TTC549 (cell line): ENCODE results near the gene SALL2.
A peak's percentile ranks its signal among the peaks of the same experiment; 100 is the strongest.

Experiments
- FAIRE-seq: peaks from 2 replicates; lab custom pipeline; 2012; peaks lifted over from hg19 to GRCh38; lab: Jason Lieb, UNC

Gene SALL2

DNA sequence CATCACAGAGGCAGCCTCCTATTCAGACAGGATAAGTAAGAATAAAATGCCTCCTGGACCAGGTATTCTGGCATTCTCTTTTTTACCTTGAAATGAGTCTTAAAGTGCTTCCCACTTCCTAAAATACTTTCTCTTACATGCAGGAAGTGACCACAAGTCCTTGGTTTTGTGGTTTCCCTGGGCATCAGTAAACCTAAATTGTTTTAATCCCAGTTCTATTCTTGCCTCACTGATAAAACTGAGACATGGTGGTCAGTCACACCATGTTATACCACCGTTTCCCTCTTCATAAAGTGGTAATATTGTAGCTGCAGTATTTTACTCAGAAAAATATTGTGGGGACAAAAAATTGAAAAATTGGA lies 1.2 kb upstream of the SALL2 start:
- no peak for FAIRE-seq

DNA sequence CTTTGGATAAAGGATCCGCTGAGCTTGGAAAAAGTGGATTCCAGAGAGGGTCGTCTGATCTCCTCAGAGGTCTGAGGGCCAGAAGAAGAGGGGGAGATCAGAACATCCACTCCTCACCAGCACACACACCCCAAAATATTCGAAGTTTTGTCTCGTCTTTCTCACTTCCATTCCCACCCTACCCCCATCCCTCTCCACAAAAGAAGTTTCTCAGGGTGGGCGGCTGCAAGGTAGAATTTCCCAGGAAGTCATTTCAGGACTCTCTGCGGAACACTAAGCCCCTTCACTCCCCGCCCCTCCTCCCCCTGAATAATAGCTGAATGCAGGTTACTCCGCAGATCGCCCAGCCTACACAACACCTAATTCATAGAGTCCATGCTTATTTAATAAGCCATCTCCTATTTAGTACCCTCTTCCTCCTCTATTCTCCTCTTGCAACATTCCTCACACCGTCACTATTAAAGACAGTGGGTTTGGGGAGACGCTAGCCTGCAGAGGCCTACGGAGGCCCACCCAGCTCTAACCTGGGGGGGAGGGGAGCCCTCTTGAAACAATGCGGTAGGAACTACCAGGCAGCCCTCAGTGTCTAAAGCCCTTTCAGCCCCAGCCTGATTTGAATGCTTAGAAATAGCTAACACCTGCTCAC lies 649 bp upstream of the SALL2 start:
- FAIRE-seq, result no peak

DNA sequence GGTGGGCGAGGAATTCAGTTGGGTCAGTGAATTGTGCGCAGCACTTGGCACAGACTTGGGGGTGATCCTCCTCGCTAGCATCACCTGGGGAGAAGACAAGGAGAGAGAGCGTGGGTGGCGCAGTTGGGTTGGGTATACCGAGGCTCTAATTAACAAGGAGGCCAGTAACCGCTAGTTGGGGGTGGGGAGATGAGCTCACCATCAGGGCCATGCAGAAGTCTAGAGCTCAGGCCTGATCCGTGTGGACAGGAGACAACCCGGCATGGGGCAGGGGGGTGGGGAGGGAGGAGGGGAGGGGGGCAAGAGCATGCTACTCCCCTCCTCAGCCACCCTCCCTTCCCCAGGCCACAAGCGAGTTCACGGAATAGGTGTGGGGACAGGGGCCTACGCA lies 580 bp downstream of the SALL2 start:
- FAIRE-seq, result no peak

DNA sequence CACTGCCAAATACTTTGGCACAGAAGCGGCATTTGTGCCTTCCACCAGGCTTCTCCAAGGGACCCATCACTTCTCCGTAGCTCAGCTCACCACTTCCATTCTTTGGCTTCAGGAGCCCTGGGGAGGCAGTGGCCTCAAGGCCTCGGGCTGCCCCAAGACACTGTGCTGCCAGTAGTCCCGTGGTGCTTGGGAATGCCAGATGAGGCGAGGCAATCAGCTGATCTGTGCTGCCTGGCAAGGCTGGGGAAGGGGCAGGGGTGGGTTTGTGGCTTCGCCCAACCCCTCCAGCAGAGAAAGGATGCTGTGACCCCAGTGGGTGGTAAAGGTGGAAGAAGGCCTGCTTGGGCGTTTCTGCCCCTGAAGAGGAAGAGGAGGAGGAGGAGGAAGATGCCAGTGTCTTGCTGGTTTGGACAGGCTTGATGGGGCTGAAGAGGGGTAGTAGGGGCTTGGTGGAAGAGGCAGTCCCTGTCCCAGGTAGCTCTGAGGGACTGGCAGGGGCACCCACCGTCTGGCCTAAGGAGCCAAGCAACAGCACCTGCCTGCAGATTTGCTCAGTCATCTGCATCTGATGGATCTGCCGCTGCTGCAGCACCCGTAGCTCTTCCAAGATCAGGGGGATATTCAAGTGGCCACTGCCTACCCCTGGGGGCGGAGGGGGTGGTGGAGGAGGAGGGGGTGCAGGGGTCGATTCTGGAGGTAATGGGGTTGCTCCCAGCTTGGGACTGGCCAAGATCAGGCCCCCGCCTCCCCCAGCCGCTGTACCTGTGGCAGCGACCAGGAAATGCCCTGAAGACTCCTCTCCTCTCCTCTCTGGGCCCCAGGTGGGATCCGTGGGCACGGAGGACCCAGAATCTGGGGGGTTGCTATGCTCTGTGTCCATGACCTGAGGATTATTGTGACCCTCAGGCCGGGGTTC lies 1.3 kb downstream of the SALL2 start:
- FAIRE-seq, result no peak

DNA sequence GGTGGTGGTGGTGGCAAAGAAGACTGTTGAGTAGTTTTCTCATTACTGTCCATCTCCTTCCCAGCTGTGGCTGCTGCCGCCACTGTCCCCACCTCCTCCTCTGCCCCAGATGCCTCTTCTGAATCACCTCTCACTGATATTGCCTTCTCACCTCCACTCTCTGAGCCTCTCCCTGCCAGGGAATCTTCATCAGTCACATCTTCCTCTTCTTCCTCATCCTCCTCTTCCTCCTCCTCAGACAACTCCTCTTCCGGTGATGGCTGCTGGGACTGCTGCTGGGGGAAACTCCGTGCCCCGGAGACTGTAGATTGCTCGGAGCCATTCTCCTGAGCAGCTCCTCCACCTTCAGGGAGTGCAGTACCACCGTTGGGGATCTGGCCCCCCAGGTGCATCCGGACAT lies 2.9 kb downstream of the SALL2 start:
- no peak for FAIRE-seq

DNA sequence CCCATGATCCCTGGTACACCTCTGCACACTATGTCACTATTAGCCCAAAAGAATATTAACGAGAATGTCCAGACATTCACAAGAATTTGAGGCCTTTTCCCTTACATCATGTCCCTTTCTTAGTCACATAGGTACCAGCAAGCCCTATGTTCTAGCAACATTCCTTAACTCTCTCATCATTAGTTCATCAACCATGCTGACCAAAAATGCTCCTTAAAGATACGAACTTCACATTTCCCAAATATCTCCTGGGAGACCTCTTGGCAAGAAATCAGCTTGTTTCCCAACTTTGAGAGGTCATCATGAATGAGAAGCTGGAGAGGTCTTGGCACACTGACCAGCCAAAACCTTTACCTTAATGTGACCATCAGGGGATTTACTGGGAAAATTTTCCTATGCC lies 4.6 kb downstream of the SALL2 start:
- no peak for FAIRE-seq

DNA sequence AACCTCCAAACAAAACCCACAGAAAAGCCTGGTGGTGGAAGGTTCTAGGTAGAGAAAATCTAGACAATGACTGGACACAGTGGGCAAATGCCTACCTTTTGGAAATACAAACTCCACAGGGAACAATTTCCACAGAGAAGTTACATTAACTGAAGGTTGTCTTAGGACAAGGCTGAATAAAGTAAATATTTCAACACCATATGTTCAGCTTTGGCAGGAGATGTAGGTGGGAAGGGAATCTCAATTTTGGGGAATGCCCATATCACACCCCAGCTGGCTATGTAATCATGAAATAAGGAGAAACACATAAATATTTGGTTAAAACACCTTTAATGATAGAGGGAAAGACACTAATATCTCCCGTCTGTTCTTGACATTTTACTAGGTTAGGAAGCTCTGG lies 5.4 kb downstream of the SALL2 start:
- FAIRE-seq, result no peak

DNA sequence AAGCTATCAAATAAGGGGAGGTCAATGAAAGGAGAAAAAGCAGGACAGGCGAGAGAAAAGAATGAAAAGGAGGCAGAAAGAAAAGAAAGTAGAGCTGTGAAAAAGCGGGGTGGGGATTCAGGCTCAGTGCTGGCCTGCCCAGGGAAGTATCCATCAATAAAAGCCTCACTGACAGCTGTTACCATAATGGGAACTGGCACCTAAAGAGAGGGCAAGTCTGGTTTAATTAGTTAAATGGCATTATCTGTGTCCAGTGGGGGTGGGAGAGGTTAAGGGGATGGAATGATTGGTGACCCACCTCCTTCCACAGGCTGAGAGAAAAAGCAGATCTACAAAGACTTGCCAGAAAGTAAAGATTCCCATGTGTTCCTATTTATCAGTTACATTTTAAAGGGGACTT lies 7.4 kb downstream of the SALL2 start:
- FAIRE-seq, result no peak

DNA sequence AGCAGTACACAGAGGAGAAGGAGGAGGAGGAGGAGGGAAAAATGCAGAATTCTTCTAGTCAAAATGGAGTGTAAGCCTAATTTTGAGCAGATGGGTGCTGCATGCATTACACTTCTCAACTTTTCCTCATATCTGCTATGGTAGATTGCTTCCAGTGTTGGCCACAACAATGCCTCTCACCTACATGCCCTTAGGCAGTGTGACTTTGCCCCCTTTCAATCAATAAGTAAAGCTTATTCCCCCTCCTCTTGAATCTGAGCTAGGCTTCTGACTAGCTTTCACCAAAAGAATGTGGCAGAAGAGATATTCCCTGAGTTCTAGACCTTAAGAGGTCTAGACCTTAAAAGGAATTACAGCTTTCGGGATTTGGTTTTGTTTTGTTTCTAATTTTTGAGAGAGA lies 11.8 kb downstream of the SALL2 start:
- no peak for FAIRE-seq

DNA sequence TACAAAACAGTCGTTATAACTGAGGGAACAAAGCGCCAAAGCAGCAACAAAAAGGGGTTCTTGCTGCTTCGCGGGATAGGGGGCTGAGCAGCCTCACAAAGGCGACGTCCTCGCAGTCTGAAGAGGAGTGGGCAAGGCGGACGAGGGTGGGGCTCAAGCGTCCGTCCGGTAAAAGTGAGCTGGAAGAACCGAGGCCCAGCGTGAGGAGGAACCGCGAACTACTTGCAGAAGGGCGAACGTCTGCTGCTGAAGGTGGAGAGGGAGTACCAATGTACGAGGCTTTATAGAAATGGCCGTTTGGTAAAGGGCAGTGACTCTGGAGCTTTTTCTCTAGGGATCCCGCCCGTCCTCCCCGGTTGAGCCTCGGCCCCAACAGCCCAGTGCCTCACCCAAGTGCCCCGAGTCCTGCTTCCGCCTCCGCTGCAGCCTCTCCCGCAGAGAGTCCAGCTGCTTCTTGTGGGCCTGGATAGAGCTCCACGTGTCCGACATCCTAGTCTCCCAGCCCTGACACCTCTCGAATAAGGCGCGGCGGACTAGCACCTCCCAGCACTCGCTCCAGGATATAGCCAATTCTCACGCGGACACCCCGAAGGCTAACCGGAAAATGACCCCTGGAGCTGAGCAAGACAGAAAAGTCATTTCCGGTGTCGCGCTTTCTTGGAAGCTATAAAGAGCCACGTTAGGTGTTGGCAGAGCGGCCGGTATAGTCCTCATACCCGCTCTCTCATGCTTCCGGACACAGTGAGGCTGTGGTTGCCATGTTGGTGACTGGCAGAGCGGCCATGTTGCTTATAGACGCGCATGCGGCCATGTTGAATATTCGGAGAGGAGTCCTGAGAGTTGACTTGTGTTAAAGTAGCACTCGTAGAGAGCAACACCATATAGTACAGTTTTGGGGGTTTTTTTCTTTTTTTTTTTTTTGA lies 15.2 kb downstream of the SALL2 start, which contains the start of gene METTL3:
TSS of gene METTL3 (minus strand) at position 606 of the 923 bp plus-strand sequence. CDS start at position 489, 117 bp downstream.
- peak; percentile 87 for FAIRE-seq

DNA sequence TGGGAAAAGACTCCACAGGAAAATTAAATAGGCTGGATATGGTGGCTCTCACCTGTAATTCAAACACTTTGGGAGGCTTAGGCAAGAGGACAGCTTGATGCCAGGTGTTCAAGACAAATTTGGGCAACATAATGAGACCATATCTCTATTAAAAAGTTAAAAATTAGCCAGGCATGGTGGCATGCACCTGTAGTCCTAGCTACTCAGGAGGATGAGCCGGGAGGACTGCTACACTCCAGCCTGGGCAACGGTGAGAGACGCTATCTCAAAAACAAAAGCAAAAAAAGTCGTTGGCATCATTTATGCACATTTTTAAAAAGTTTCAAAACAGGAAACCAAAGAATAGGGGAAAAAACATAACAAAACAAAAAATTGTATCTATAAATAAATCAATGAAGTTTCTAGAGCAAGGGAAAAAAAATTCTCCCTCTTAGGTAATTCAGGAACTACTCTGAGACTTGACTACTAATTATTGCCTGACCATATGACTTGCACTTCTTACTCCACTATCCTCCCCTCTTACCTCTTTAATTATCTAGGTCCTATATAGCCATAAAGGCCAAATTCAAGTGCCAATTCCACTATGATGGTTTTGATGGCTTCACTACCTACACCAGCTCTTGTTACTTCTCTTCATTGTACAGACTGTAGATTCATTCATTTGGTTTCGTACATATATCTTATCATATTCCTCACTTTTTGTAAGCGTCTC lies 16.6 kb downstream of the SALL2 start:
- no peak for FAIRE-seq

DNA sequence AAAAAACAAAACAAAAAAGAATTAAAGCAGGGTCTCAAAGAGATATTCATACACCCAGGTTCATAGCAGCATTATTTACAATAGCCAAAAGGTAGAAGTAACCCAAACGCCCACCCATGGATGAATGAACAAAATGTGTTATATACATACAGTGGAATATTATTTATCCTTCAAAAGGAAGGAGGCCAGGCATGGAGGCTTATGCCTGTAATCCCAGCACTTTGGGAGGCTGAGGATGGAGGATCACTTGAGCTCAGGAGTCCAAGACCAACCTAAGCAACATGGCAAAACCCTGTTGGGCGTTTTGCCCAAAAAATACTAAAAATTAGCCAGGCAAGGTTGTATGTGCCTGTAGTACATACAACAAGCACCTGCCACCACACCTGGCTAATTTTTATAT lies 19.6 kb downstream of the SALL2 start:
- FAIRE-seq, result no peak

DNA sequence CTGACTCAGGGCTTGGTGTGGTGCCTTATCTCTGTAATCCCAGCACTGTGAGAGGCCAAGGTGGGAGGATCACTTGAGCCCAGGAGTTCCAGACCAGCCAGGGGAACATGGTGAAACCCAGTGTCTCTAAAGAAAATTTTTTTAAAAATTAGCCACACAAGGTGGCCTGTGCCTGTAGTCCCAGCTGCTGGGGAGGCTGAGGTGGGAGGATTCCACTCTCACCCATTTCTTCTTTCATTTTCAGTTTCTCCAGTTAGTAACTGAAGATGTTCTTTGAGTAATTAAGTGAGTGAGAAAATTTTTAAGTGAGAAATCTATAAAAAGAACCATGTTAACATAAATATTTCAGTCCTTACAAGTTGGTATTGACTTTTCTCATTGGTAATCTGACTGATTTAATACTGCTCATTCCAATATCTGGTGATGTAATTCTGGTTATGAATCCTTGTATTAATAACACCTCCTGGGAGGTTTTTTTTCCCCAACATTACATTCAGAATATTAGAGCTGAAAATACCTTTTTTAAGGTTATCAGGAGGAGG lies 21.1 kb downstream of the SALL2 start:
- no peak for FAIRE-seq

DNA sequence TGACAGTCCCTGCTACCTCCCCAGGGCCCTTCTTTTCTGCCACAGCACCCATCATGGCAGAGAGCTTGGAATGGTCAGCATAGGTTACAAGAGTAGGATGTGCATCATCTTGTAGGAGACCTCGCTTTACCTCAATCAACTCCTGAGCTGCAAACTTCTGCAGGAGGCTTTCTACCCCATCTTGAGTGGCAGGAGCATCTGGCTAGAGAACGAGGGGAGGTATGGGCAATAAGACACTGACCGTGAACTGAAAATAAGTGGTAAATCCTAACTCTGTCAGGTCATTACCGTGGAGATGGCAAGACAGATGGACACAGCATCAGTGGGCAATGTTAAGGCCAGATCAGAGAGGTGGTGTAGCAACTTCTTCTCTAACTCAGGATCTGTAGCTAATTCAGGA lies 22.8 kb downstream of the SALL2 start:
- FAIRE-seq, result no peak

DNA sequence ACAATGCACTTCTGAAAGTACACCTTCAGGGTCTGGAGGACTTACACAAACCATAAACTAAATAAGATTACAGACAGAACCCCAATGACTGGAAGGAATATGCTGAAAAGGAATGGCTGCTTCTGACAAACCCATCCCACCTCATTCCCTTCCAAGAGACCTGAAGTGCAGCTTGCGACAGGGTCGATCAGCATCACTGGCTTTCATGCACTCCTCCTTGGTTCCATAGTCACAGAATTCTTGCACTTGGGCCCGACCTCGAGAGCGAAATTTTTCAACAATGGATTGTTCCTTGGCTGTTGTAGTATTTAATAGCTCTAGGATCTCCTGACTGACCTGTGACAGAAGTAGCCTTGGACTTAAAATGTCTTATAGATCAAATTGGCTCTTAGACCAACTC lies 24.6 kb downstream of the SALL2 start:
- no peak for FAIRE-seq

DNA sequence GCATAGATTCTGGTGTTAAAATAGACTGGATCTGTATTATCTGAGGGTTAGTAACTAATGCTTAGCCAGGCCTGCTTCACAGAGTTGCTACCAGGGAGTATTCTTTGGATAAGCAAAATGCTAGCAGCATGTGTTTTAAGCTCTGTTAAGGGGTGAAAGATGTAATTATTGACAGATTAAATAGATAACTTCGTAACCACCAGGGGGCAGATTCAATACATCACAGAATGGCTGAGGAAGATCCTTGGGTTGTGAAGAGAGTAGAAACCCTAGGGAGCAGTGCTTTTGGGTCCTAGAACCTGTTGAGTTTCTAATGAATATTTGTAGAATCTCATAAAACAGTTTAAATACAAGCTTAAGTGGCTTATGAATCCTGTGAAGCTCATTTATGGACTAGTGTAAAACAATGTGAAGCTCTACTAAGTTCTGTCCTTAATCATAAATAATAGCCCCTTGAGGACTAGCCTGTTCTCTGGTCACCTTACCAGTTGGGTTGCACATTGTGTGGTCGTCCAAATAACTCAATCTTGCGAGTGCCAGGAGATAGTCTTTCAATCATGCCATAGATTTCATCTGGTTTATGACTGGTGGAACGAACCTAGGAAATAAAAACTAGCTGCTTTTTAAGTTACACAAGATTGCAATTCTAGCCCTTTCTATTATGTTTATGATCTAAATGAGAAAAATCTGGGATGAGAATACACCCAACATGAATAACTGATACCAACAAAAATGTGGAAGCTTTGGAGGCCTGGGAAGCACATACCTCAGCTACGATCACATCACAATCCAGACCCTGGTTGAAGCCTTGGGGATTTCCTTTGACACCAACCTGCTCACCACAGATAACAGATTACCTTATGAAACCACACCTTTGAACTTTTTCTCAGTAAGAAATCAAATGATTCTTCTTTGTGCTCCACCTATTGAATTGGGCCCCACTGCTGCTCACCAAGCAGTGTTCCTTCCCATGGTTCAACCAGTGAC lies 27.3 kb downstream of the SALL2 start:
- FAIRE-seq, result no peak

DNA sequence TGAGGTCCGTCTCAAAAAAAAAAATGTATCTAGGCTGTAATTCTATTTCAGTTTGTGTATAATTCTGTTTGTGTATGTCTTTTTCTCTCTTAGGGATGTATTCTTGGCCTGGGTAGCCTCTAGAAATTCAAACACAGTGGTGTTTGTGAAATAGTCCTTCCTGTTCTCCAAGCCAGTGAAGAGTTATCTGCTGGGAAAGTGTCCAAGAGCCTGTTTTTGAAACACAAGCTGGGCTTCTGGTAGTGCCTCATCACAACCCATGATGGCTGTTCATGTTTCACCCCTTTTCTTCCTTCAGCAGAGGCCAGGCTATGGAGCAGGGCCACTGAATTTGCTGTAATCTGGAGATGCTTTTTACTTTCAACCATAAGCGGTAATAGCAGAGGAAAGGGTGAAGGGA lies 29.7 kb downstream of the SALL2 start:
- no peak for FAIRE-seq

DNA sequence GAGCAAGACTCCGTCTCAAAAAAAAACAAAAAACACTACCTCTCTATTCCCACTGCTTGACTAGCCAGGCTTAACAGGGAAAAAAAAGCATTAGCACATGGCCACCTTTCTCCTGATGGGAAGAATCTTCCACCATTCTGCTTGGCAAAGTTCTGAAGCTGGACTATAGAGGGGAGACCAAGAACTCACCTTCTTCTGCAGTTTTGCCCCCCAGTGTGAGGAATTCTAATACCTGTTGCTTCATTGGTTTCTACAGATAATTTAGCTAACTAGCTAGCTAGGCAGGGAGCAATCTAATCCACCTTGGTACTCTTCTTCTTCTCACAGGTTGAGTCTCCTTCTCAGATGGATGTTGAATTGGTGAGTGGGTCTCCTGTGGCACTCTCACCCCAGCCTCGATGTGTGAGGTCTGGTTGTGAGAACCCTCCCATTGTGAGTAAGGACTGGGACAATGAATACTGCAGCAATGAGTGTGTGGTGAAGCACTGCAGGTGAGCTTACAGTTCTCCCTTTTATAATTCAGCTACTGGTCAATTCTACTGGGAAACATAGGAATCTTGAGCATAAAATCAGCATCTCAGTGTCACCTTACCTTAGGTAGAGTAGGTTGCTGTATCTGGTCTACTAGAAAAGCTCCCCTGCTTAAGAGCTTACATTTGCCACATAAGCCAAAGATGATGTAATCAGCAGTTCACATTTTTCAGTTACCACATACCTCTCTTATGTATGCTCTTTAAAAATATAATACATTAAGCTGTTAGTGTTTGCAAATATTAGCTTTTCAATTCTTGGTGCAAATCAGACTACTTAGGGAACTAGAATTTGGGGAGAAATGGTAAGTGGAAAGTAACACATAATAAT lies 31.0 kb downstream of the SALL2 start:
- no peak for FAIRE-seq

DNA sequence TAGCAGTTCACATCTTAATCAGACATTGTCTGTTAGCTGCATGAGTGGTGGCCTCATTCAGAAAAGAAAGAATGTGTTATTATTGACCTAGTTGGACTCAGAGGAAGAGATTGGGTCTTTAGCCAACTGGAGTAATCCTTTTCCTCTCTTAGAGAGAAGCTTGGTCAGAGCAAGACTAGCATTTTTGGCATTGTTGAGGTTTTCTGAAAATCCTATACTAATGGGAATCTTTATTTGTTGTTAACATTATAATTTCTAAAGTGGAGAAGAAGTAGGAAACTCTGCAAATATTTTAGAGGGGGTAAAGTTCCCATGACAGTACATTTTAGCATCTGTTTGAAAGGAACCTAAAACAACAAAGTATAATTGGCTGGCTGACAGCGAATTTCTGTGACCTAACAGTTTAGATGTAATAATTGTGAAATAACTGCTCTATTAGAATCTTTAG lies 39.5 kb downstream of the SALL2 start:
- no peak for FAIRE-seq
